ENCODE results near the gene AKNA. TPM values are rescaled to one million over a fixed set of nuclear protein-coding genes. Genes with fewer than 3 reads are reported as not detected.

AKNA gene
- total RNA-seq, 1 experiment from 2014 or later: 10.1 TPM

- no peak for DNase-seq (ENCODE audit: low read depth, low spot score)
- Histone ChIP-seq H3K4me1 (ENCODE audit: control insufficient read depth, insufficient read depth, low read length) (no peaks in the 10 kb centered on the region), H3K9me3 (ENCODE audit: control insufficient read depth, insufficient read depth, low read depth, low read length) (no peaks in the 10 kb centered on the region), H3K27ac (ENCODE audit: low read length) (no peak overlapping the region), H3K4me3 (ENCODE audit: low read depth in 2 of 2, low read length in 2 of 2) (no peak overlapping the region), H3K36me3 (ENCODE audit: control insufficient read depth, insufficient read depth, low read length) (no peaks in the 10 kb centered on the region), H3K27me3 (ENCODE audit: control insufficient read depth, insufficient read depth, low read length) (no peaks in the 10 kb centered on the region)
- no peak for ATAC-seq
- CTCF ChIA-PET: no interaction called here
- in situ Hi-C loops (cut with HindIII; ENCODE audit: low pct_unique_long_range_greater_than_20kb, low sequenced_read_pairs): no loop called here
- intact Hi-C loops (cut with micrococcal nuclease; ENCODE audit: unreplicated experiment): no loop called here
- BruUV-seq (replicated peaks): no TSS peak
- POLR2A ChIA-PET: no interaction called here
- TF ChIP-seq POLR2AphosphoS5 (IDR thresholded peaks at IDR 0.05; ENCODE audit: low read depth, low read length): no peak
- TF ChIP-seq TCF7L2 (IDR thresholded peaks at IDR 0.05; ENCODE audit: low read depth, low read length): no peak
- TF ChIP-seq REST (IDR thresholded peaks at IDR 0.05; ENCODE audit: insufficient read depth in 1 of 2, low read depth in 2 of 2, low read length in 1 of 2): no peak
- no peak for TF ChIP-seq CTCF (IDR thresholded peaks at IDR 0.05)
- TF ChIP-seq SIN3A (IDR thresholded peaks at IDR 0.05; ENCODE audit: borderline replicate concordance, insufficient read depth, low read depth, low read length): no peak
Observed at GRCh38 chr9:114346146-114346545, 41.6 kb downstream of the AKNA start.

DNA sequence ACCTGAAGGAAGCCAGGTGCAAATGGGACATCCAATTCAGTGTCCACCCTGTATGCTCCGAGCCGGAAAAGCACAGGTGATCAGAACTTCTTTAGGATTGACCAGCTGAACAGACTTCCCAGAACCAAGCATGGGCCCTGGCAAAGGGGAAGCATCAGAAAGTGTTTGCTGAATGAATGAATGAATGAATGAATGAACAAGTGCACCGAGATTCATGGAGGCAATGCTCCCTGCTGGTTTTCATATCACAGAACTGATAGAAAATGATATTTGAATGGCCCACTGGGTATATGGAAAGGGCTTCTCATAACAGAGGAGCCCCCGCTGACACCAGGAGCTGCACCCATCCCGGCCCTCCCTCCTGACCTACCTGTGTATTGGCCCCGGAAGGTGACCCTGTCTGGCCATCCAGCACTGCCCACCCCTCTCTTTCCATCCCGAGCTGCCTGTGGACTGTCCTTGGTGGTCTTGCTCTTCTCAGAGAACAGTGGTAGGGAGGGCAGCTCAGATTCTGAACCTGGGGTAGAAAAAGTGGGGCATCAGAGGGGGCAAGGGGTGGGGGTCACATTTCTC lies 42.2 kb downstream of the AKNA start:
- in situ Hi-C loops (cut with HindIII; ENCODE audit: low pct_unique_long_range_greater_than_20kb, low sequenced_read_pairs): no loop called here
- Histone ChIP-seq H3K36me3 (ENCODE audit: control insufficient read depth, insufficient read depth, low read length) (no peaks in the 10 kb centered on the region), H3K9me3 (ENCODE audit: control insufficient read depth, insufficient read depth, low read depth, low read length) (no peaks in the 10 kb centered on the region), H3K27ac (ENCODE audit: low read length) (no peak overlapping the region), H3K27me3 (ENCODE audit: control insufficient read depth, insufficient read depth, low read length) (no peaks in the 10 kb centered on the region), H3K4me1 (ENCODE audit: control insufficient read depth, insufficient read depth, low read length) (no peaks in the 10 kb centered on the region), H3K4me3 (ENCODE audit: low read depth in 2 of 2, low read length in 2 of 2) (no peak overlapping the region)
- ChIA-PET CTCF (no interaction called here), POLR2A (no interaction called here)
- intact Hi-C loops (cut with micrococcal nuclease; ENCODE audit: unreplicated experiment): no loop called here
- ATAC-seq (no peak), DNase-seq (ENCODE audit: low read depth, low spot score) (no peak)
- TF ChIP-seq TCF7L2 (IDR thresholded peaks at IDR 0.05; ENCODE audit: low read depth, low read length) (no peak), REST (IDR thresholded peaks at IDR 0.05; ENCODE audit: insufficient read depth in 1 of 2, low read depth in 2 of 2, low read length in 1 of 2) (no peak), POLR2AphosphoS5 (IDR thresholded peaks at IDR 0.05; ENCODE audit: low read depth, low read length) (no peak), SIN3A (IDR thresholded peaks at IDR 0.05; ENCODE audit: borderline replicate concordance, insufficient read depth, low read depth, low read length) (no peak), CTCF (IDR thresholded peaks at IDR 0.05) (no peak)
- BruUV-seq (replicated peaks): no TSS peak
